ENCODE measurements around the gene USH2A.

DNA sequence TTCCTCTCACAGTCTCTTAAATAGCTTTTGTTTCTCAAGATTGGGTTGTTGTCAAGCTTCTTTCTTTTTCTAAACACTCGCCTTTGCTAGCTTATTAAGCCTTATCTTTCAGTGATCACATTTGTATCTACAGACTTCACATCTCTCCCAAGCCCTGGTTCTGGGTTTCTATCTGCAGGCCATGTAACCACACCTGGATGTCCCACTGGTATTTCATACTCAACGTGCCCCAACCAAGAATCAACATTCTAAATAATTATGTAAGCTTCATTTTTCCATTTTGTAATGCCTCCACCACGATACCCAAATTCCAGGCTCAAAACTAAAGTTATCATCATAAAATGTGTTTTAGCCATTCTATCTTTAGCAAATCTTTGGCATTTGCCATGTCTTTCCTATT is 372.2 kb downstream of the USH2A start:
- TF ChIP-seq CTCF (IDR thresholded peaks at IDR 0.05), result no peak
- TF ChIP-seq POLR2A (IDR thresholded peaks at IDR 0.05), result no peak
- no peak for TF ChIP-seq EP300 (IDR thresholded peaks at IDR 0.05)
- TF ChIP-seq POLR2AphosphoS5 (IDR thresholded peaks at IDR 0.05), result no peak

Data from gastroesophageal sphincter (tissue), 3 donors.